SH-SY5Y (cell line): ENCODE data around the gene C1orf232.

ENCODE experiments used
- GATA2 ChIP-seq: IDR thresholded peaks from 2 replicates; pipeline ENCODE4 v1.6.1; 2011; ENCODE audit warnings: mild to moderate bottlenecking, low read depth, low read length
- GATA3 ChIP-seq: IDR thresholded peaks from 2 replicates; pipeline ENCODE4 v1.6.1; 2011; ENCODE audit warnings: low read depth, mild to moderate bottlenecking, low read length, moderate library complexity

DNA sequence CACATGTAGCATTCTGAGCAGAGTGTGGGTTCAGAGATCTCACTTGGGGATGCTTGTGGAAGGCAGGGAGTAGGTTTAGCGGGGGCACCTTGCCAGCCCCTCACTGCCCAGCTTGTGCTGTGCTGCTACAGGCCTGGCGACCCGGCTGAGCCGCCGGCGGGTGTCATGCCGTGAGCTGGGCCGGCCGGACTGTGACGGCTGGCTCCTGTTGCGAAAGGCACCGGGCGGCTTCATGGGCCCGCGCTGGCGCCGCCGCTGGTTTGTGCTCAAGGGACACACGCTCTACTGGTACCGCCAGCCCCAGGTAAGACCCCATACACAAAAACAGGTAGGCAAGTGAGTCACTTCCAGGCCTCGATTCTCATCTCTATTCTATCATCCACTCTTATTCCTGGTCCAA is 16.1 kb upstream of the C1orf232 start:
- no peak for TF ChIP-seq GATA3
- no peak for TF ChIP-seq GATA2
